ENCODE data around the gene GSG1L.

GSG1L gene

DNA sequence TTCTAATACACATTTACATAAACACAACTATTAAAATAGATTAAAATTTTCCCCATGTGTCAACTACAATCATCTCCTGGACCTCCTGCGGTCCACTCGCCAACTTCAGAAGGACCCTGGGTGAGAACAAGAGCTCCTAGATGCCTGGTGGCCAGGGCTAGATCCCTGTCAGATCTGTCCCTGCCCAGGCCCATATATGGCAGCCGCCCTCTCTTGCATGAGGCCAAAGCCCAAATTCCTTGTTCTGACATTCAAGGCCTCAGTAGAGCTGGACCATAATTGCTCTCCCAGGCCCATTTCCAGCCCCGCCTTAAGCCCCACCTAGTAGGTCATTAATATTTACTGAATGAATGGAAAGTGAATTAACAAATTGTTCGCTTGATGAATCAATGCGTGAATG is 275.8 kb downstream of the GSG1L start:
- no peak for DNase-seq (ENCODE audit: low spot score)

- DNase-seq (ENCODE audit: low spot score) = no peak
Measured at GRCh38 chr16:27786923-27787625, 276.4 kb downstream of the GSG1L start.

- DNase-seq (ENCODE audit: low spot score) = no peak
Measured at GRCh38 chr16:27786221-27786922, 277.1 kb downstream of the GSG1L start.

DNA sequence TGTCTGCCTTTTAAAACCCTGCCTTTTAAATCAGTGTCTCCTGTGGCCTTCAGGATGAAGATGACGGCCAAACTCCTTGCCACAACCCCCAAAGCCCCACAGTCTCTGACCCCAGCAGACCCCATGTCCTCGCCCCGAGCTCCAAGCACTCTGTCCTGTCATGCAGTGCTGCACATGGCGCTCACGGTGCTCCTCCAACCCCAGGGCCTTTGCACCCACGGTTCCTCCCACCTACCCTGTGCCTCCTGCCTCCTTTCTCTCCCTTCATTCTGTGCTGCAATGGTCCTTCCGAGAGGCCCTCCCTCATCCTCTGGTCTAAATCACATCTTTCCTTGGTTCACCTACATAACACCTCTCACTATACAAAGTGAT is 278.2 kb downstream of the GSG1L start:
- DNase-seq (ENCODE audit: low spot score) = no peak

DNA sequence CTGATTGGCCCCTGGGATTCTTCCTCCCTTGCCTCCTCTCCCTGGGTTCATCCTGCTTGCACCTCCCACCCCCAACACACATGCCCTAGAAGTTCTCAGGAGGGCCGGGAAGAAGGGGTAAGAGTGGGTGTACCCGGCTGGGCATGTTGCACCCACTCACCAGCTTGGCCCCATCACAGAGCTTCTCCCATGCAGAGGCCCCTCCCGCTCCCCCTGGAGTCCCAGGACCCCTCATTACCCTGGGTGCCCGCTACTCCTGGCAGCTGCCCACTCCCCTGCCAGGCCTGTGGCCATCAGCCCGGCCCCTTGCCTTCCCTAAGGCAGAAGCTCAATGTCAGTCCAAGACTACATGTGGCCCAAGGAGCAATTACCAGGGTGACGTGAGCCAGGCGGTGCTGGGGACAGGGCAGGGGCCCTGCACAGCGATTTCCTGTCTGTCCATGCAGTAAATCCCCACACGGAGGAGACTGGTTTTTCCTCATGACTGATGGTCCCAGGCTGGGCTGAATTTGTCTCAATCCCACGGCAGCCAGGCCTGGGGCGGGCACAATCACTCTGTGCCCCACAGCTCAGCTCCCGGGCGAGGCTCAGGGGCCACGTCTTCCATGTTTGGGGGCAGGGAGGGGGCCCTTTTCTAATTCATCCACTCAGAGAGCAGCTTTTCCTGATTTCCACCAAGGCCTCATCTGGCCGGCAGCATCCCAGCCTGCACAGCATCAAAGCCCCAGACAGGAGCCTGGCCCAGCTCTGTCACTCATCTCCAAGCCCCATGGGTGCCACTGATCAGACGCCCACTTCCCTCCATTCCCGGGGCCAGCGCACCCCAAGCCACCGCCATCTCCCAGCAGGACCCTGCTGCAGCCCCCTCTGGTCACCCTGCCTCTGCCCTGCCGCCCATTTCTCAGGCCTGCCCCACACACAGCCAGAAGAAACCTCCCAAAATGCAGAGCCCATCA is 278.9 kb downstream of the GSG1L start:
- no peak for DNase-seq (ENCODE audit: low spot score)

DNA sequence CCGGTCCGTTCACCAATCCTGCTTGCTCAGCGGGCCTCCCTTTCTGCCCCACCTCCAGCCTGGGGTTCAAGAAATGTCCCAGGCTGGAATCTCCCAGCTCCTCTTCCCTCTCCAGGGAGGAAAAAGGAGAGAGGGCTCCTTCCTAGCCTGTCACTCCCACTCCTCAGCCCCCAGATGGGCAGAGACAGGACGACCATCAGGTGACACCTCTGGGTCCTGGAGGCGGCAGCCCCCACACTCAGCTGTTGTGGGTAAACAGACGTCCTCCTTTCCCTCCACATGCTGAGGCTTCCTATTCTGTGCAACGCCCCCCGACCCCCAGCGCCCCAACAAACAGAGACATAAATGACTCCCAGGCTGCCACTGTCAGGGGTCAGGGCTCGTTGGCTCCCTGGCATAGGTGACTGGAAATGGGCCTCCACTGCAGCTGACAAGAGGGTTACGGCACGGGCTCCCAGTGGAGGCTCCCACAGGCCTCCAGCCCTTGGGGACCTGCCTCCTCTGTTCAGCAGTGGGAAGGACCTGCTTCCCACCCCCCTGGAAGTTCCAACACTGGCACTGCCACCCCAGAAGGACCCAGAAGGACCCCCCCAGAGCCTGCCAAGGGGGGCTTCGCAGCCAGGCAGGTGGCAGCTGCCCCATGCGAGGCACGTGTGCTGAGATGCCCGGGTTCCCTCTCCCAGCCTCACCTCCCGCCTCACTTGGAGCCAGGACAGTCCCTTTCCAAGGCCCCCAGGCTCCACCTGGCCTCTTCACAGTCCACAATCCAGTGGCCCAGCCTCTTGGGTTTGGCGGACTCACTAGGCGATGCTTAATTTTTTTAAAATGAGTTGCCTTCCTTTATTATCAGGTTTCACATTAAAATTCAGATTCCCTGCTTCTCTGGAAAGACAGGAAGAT is 281.3 kb downstream of the GSG1L start:
- DNase-seq (ENCODE audit: low spot score) = no peak

GRCh38 chr16:27781195-27781524 is 282.4 kb downstream of the GSG1L start:
- no peak for DNase-seq (ENCODE audit: low spot score)

DNA sequence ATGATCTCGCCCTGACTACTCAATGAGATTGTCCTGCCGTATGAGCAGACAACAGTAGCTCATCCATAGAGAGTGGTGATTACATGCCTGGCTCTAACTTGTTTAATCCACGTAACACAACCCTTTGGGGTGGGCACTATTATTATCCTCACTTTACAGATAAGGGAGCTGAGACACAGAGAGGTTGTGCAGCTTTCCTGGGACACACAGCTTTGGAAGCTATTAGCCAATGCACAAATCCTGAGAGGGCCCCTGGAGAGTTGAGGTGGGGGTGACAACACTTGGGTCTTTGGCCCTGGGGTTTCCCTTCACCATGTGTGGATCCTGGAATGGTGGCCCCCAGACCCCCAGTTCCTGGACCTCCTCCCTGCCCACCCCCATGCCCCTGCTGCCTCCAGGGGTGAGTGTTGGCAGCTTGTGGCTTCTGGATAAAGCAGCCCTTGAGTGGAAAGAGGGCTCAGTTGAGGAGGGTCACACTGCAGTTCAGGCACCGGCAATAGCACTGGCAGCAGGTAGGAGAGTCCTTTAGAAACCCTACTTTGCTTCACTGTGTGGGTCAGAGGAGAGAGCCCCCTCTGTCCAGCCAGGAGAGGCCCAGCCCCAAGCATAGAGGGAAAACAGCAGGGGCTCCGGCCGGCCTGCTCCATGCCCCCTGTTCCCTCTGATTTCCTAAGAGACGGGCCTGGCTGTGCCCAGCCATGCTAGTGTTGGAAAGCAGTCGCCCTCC is 282.9 kb downstream of the GSG1L start:
- no peak for DNase-seq (ENCODE audit: low spot score)

GRCh38 chr16:27779641-27780164 is 283.8 kb downstream of the GSG1L start:
- DNase-seq (ENCODE audit: low spot score) = no peak

DNA sequence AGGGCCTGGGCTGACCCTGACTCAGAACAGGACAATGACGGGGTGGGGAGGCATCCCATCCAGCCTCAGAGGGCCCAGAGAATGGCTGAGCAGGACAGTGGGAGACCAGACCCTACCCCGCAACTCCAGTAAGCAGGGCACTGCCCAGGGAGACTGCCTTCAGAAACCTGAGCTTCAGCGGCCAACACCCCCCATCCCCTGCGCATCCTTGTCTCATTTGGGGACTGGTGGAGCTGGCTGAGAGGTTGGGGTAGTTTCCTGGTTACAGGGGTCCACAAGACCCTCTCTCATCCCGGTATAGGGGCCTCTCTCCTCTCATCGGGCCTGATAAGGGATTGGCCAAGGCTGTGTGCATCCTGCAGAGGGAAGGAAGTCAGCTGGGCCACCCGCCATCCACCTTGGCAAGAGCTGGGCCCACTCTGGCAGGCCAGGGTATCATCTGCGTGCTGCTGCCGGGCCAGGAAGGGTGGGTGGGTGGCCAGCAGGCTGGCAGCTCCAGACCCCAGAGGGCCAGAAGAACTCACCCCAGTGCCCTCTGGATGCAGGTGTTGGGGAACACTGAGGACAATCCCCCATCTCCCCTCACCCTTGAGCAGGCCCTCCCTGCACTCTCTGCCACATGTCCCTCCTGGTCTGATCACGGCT is 284.5 kb downstream of the GSG1L start:
- no peak for DNase-seq (ENCODE audit: low spot score)

GRCh38 chr16:27778171-27778925 is 285.2 kb downstream of the GSG1L start:
- DNase-seq (ENCODE audit: low spot score) = no peak

DNA sequence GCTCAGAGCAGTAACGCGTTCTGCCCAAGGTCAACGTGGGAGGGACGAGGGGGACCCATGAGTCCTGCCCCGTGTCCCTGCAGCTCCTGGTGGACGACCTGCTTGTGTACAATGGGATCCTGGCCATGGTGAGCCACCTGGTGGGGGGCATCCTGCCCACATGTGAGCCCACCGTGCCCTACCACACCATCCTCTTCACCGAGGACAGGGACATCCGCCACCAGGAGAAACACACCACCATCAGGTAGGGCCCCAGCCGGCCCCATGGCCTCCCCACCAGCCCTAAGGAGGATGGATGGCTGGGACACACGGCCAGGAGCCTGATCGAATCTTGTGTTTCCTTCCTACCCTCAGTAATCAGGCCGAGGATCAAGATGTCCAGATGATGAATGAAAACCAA is 286.0 kb downstream of the GSG1L start:
- DNase-seq (ENCODE audit: low spot score) = no peak

- DNase-seq (ENCODE audit: low spot score) = no peak
Measured at GRCh38 chr16:27776556-27777225, 286.8 kb downstream of the GSG1L start.

- DNase-seq (ENCODE audit: low spot score) = no peak
Measured at GRCh38 chr16:27775254-27775653, 288.3 kb downstream of the GSG1L start.

GRCh38 chr16:27774779-27775178 is 288.7 kb downstream of the GSG1L start:
- DNase-seq (ENCODE audit: low spot score) = no peak

DNA sequence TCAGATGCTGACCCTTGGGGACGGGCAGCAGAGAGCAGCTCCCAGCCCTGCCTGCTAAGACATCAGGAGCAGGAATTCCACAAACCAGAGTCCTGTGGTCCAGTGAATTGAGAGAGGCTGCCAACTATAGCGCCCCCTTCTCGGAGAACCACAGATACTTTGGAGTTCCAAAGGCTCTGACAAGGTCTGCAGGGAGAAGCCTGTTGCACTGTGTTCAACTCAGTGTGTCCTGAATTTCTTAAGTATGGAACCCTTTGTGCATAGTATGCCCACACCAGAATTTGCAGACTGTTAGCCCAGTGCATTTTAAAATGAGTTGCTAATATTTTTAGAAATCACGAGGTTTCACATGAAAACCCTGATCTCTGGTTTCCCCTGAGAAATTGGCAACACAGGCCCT is 290.2 kb downstream of the GSG1L start:
- DNase-seq (ENCODE audit: low spot score) = no peak

GRCh38 chr16:27772093-27772825 is 291.3 kb downstream of the GSG1L start:
- no peak for DNase-seq (ENCODE audit: low spot score)

- no peak for DNase-seq (ENCODE audit: low spot score)
Measured at GRCh38 chr16:27771201-27771910, 292.2 kb downstream of the GSG1L start.
